Activated naive CD8-positive, alpha-beta T cell treated with anti-CD3 and anti-CD28 coated beads, Interleukin-2, amount 10 ng/mL, durations not matched to agents 7 days and 5 days (primary cell): ENCODE results near the gene STX18. TPM values are rescaled to one million over a fixed set of nuclear protein-coding genes. Genes with fewer than 3 reads are reported as not detected.

Source experiments
- ATAC-seq: fragments of 150-1000 bp; cut with Tn5 transposase; one replicate; pipeline ENCODE4 v1.10.0; 2021; ENCODE audit warnings: low read depth, moderate library complexity
- POLR2A ChIA-PET: fragments of 350-600 bp; sonication (Branson Sonifier 250); formaldehyde crosslinking; loops from one replicate; lab custom pipeline; 2021; ENCODE audit warnings: antibody characterized with exemption; lab: Charles Lee
- DNase-seq: peaks from one replicate; pipeline ENCODE4 v3.0.0; 2021
- H3K27ac Mint-ChIP-seq: one replicate; pipeline ENCODE4 v1.8.0; 2022; ENCODE audit warnings: mild to moderate bottlenecking, mixed read lengths
- H3K27me3 Mint-ChIP-seq: one replicate; pipeline ENCODE4 v1.8.0; 2022; ENCODE audit warnings: mild to moderate bottlenecking, moderate library complexity, mixed read lengths
- H3K36me3 Mint-ChIP-seq: one replicate; pipeline ENCODE4 v1.8.0; 2021; ENCODE audit warnings: mild to moderate bottlenecking, mixed read lengths
- H3K4me1 Mint-ChIP-seq: one replicate; pipeline ENCODE4 v1.8.0; 2021; ENCODE audit warnings: mixed read lengths
- H3K4me3 Mint-ChIP-seq: one replicate; pipeline ENCODE4 v1.8.0; 2022; ENCODE audit warnings: mild to moderate bottlenecking, moderate library complexity, mixed read lengths
- H3K9me3 Mint-ChIP-seq: one replicate; pipeline ENCODE4 v1.8.0; 2021; ENCODE audit warnings: mixed read lengths
- total RNA-seq, 2 experiments: library from RNA; stranded (reverse); gene quantifications; one replicate each; pipeline ENCODE4 v1.2.3, GENCODE V29; 2021

STX18 gene
- 10 to 100 TPM; 26.5 to 27.1 TPM for total RNA-seq

GRCh38 chr4:4541661-4542570 is at the start of gene STX18:
Gene STX18, minus strand, starts transcription at chr4:4542048. Its CDS starts 84 bp downstream, at chr4:4541964.
- H3K27me3 Mint-ChIP-seq = no peaks in the 10 kb centered on the region
- POLR2A ChIA-PET = interaction anchor here (0.6 to 1.8 kb wide), 11 partner anchors 9 to 311 kb away, joined by 3 to 7 read pairs (median 4); partner anchors contain the start of gene TMEM128
- H3K27ac Mint-ChIP-seq = peak within 1 kb of the TSS; percentile 93
- H3K9me3 Mint-ChIP-seq = no peaks in the 10 kb centered on the region
- peak within 1 kb of the TSS; percentile 95 for H3K4me3 Mint-ChIP-seq
- peak; percentile 94 for ATAC-seq
- peaks cover 8% of the 10 kb centered on the region for H3K36me3 Mint-ChIP-seq
- peak; percentile 93 for DNase-seq
- H3K4me1 Mint-ChIP-seq = peaks cover 33% of the 10 kb centered on the region

GRCh38 chr4:4591071-4591470 is 49.2 kb upstream of the STX18 start:
- no peak for ATAC-seq
- H3K27me3 Mint-ChIP-seq = no peaks in the 10 kb centered on the region
- no peak for DNase-seq
- H3K27ac Mint-ChIP-seq = no peak overlapping the region
- H3K4me1 Mint-ChIP-seq = peaks cover 2% of the 10 kb centered on the region
- peaks cover 22% of the 10 kb centered on the region for H3K36me3 Mint-ChIP-seq
- peaks cover 20% of the 10 kb centered on the region for H3K9me3 Mint-ChIP-seq
- no peak overlapping the region for H3K4me3 Mint-ChIP-seq
- POLR2A ChIA-PET = no interaction called here

- DNase-seq (no peak), ATAC-seq (no peak)
- H3K4me1 Mint-ChIP-seq = peaks cover 2% of the 10 kb centered on the region
- peaks cover 21% of the 10 kb centered on the region for H3K36me3 Mint-ChIP-seq
- no peak overlapping the region for H3K27ac Mint-ChIP-seq
- H3K27me3 Mint-ChIP-seq = no peaks in the 10 kb centered on the region
- H3K9me3 Mint-ChIP-seq = peaks cover 18% of the 10 kb centered on the region
- POLR2A ChIA-PET = no interaction called here
- no peak overlapping the region for H3K4me3 Mint-ChIP-seq
Observed at GRCh38 chr4:4590546-4590945, 48.7 kb upstream of the STX18 start.

GRCh38 chr4:4585012-4585670 is 43.3 kb upstream of the STX18 start:
- peaks cover 3% of the 10 kb centered on the region for H3K9me3 Mint-ChIP-seq
- no peak overlapping the region for H3K4me3 Mint-ChIP-seq
- no peak overlapping the region for H3K27ac Mint-ChIP-seq
- no peaks in the 10 kb centered on the region for H3K4me1 Mint-ChIP-seq
- DNase-seq = no peak
- POLR2A ChIA-PET = no interaction called here
- H3K36me3 Mint-ChIP-seq = peaks cover 14% of the 10 kb centered on the region
- H3K27me3 Mint-ChIP-seq = no peaks in the 10 kb centered on the region
- ATAC-seq = no peak

GRCh38 chr4:4583606-4584005 is 41.8 kb upstream of the STX18 start:
- H3K36me3 Mint-ChIP-seq = peaks cover 17% of the 10 kb centered on the region
- ATAC-seq = no peak
- no peak overlapping the region for H3K4me3 Mint-ChIP-seq
- H3K27me3 Mint-ChIP-seq = no peaks in the 10 kb centered on the region
- no peak for DNase-seq
- peaks cover 3% of the 10 kb centered on the region for H3K9me3 Mint-ChIP-seq
- no peaks in the 10 kb centered on the region for H3K4me1 Mint-ChIP-seq
- POLR2A ChIA-PET = no interaction called here
- no peak overlapping the region for H3K27ac Mint-ChIP-seq

- Mint-ChIP-seq H3K4me3 (no peak overlapping the region), H3K27ac (no peak overlapping the region), H3K9me3 (peaks cover 3% of the 10 kb centered on the region), H3K4me1 (no peaks in the 10 kb centered on the region), H3K36me3 (peaks cover 15% of the 10 kb centered on the region), H3K27me3 (no peaks in the 10 kb centered on the region)
- POLR2A ChIA-PET = interaction anchor here (1.1 kb wide), 1 partner anchor 37 kb away, joined by 3 read pairs; no protein-coding TSS in a partner anchor
- ATAC-seq (no peak), DNase-seq (no peak)
Observed at GRCh38 chr4:4582653-4583052, 40.8 kb upstream of the STX18 start.

GRCh38 chr4:4580494-4580893 is 38.6 kb upstream of the STX18 start:
- H3K4me3 Mint-ChIP-seq = no peak overlapping the region
- POLR2A ChIA-PET = no interaction called here
- H3K9me3 Mint-ChIP-seq = no peaks in the 10 kb centered on the region
- peaks cover 5% of the 10 kb centered on the region for H3K4me1 Mint-ChIP-seq
- DNase-seq (no peak), ATAC-seq (no peak)
- H3K36me3 Mint-ChIP-seq = peaks cover 12% of the 10 kb centered on the region
- H3K27ac Mint-ChIP-seq = no peak overlapping the region
- H3K27me3 Mint-ChIP-seq = no peaks in the 10 kb centered on the region

GRCh38 chr4:4578981-4579380 is 37.1 kb upstream of the STX18 start:
- peaks cover 10% of the 10 kb centered on the region for H3K36me3 Mint-ChIP-seq
- no peaks in the 10 kb centered on the region for H3K27me3 Mint-ChIP-seq
- peaks cover 12% of the 10 kb centered on the region for H3K4me1 Mint-ChIP-seq
- no peak overlapping the region for H3K4me3 Mint-ChIP-seq
- DNase-seq (no peak), ATAC-seq (no peak)
- H3K27ac Mint-ChIP-seq = no peak overlapping the region
- POLR2A ChIA-PET = no interaction called here
- no peaks in the 10 kb centered on the region for H3K9me3 Mint-ChIP-seq

- Mint-ChIP-seq H3K4me3 (no peak overlapping the region), H3K27me3 (no peaks in the 10 kb centered on the region), H3K27ac (no peak overlapping the region), H3K36me3 (peaks cover 8% of the 10 kb centered on the region), H3K9me3 (no peaks in the 10 kb centered on the region), H3K4me1 (peaks cover 12% of the 10 kb centered on the region)
- POLR2A ChIA-PET = no interaction called here
- ATAC-seq = no peak
- no peak for DNase-seq
Observed at GRCh38 chr4:4577359-4577875, 35.6 kb upstream of the STX18 start.

GRCh38 chr4:4575284-4576211 is 33.7 kb upstream of the STX18 start:
- peak; percentile 88 for ATAC-seq
- Mint-ChIP-seq H3K9me3 (no peaks in the 10 kb centered on the region), H3K4me3 (peak overlapping the region; percentile 78), H3K27me3 (no peaks in the 10 kb centered on the region), H3K27ac (no peak overlapping the region), H3K4me1 (peaks cover 12% of the 10 kb centered on the region), H3K36me3 (peaks cover 8% of the 10 kb centered on the region)
- peak; percentile 62 for DNase-seq
- POLR2A ChIA-PET = interaction anchor here (0.7 to 1.0 kb wide), 2 partner anchors 33 to 34 kb away, joined by 3 to 4 read pairs; no protein-coding TSS in a partner anchor

GRCh38 chr4:4574792-4575191 is 32.9 kb upstream of the STX18 start:
- Mint-ChIP-seq H3K27ac (peak overlapping the region; percentile 18), H3K4me3 (peak overlapping the region; percentile 77), H3K36me3 (peaks cover 13% of the 10 kb centered on the region), H3K27me3 (no peaks in the 10 kb centered on the region), H3K4me1 (peaks cover 12% of the 10 kb centered on the region), H3K9me3 (no peaks in the 10 kb centered on the region)
- ATAC-seq = peak; percentile 4
- POLR2A ChIA-PET = interaction anchor here (0.7 to 1.6 kb wide), 3 partner anchors 32 to 33 kb away, joined by 3 to 5 read pairs (median 4); no protein-coding TSS in a partner anchor
- no peak for DNase-seq

- H3K27ac Mint-ChIP-seq = no peak overlapping the region
- POLR2A ChIA-PET = interaction anchor here (1.0 to 1.6 kb wide), 2 partner anchors 32 to 33 kb away, joined by 3 to 5 read pairs; no protein-coding TSS in a partner anchor
- DNase-seq (no peak), ATAC-seq (no peak)
- H3K9me3 Mint-ChIP-seq = no peaks in the 10 kb centered on the region
- no peaks in the 10 kb centered on the region for H3K27me3 Mint-ChIP-seq
- H3K4me1 Mint-ChIP-seq = peaks cover 12% of the 10 kb centered on the region
- H3K36me3 Mint-ChIP-seq = peaks cover 13% of the 10 kb centered on the region
- no peak overlapping the region for H3K4me3 Mint-ChIP-seq
Observed at GRCh38 chr4:4574052-4574451, 32.2 kb upstream of the STX18 start.
